Astrocyte of the spinal cord (primary cell): ENCODE measurements around the gene WDR87.
A peak's percentile ranks its signal among the peaks of the same experiment; 100 is the strongest.
"Not testable (repeated sequence)": the region's sequence is repeated elsewhere in the genome, so short reads cannot be mapped to it uniquely, and the experiment has no call there.

Experiments
- DNase-seq: peaks from one replicate; pipeline ENCODE4 v3.0.0; 2011; ENCODE audit warnings: low read depth, low spot score
- H3K4me3 ChIP-seq: 2 replicates; pipeline ENCODE4 v1.5.1; 2011; ENCODE audit warnings: low read depth, mild to moderate bottlenecking, low read length, moderate library complexity
- CTCF ChIP-seq: IDR thresholded peaks from 2 replicates; pipeline ENCODE4 v1.5.1; 2012; ENCODE audit warnings: low read depth, mild to moderate bottlenecking, low read length, inconsistent platforms
- in situ Hi-C: cut with HindIII; loops from 2 replicates; pipeline ENCODE4 v1.10.0; 2017; ENCODE audit warnings: low sequenced_read_pairs

Gene WDR87

GRCh38 chr19:37872383-37872782 lies 34.0 kb downstream of the WDR87 start:
- in situ Hi-C loops, result no loop called here
- DNase-seq, result no peak
- H3K4me3 ChIP-seq, result no peak overlapping the region
- TF ChIP-seq CTCF, result no peak

DNA sequence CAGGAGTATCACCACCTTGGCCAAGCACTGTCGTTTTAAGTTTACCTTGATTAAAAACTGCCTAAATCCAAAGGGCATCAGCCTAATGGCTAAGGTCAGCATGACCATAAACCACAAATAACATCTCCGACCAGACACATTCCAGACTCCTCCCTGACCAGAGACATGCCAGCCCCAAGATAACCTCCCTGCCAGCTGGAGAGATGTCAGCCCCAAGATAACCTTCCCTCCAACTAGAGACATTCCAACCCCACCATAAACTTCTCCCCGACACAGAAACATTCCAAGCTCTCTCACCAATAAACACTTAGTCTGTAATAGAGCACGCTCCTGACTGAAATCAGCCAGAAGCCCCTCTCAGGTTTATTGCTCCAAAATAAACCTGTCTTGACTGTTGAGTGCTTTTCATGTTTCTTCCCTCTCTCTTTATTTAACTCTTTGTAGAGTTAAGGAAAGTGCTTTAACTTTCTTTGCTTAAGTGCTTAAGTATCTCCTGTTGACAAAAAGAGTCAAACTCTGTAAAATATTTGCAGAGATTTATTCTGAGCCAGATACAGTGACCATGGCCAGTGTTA lies 36.5 kb downstream of the WDR87 start:
- DNase-seq, result no peak
- no peak for TF ChIP-seq CTCF
- no peak overlapping the region for H3K4me3 ChIP-seq
- in situ Hi-C loops, result no loop called here

DNA sequence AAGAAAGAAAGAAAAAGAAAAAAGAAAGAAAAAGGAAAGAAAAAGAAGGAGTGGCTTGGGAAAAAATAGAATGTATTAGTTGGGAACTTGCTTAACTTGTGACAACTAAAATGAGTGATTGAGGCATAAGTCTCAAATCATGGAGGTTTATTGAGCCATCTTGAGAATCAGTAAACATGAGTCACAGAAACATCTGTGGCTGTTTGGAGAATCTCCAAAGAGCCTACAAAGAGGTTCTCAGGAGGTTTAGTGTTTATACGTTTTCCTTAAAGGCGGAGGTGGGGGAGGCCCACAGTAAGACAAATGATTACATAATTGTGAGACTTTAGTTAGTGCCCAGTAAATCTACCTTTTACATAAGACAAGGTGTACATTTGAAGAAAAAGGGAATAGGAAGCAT lies 38.6 kb downstream of the WDR87 start:
- in situ Hi-C loops, result no loop called here
- no peak overlapping the region for H3K4me3 ChIP-seq
- no peak for TF ChIP-seq CTCF
- peak; percentile 42 for DNase-seq

DNA sequence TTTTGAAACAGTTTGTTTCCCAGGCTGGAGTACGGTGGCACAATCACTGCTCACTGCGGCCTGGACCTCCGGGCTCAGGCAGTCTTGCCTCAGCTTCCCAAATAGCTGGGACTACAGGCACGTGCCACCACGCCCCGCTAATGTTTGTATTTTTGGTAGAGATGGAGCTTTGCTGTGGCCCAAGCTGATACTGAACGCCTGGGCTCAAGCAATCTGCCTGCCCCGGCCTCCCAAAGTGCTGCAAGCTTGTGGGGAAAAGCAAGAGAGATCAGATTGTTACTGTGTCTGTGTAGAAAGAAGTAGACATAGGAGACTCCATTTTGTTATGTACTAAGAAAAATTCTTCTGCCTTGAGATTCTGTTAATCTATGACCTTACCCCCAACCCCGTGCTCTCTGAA lies 40.5 kb downstream of the WDR87 start:
- in situ Hi-C loops, result not testable (repeated sequence)

DNA sequence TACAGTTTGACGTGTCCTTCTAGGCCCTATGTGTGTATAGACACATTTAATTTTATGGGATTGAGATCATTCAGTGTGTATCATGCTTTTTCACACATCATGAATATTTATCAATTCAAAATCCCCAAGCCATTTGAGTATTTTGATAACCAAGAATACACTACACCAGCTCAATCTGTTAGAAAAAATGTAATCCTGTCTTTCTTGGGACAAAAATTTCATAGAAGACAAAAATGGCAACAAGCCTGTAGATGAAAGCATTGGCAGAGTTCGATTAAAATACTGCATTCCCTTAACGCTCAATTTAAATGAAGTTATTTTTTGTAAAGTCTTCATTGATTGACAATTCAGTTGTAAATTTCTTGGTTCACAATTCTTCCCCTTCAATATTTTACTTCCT lies 41.9 kb downstream of the WDR87 start:
- no peak for TF ChIP-seq CTCF
- no peak overlapping the region for H3K4me3 ChIP-seq
- in situ Hi-C loops, result no loop called here
- DNase-seq, result no peak

More for the DNA sequence above, 40.5 kb downstream of the WDR87 start:
- H3K4me3 ChIP-seq, DNase-seq: not testable (repeated sequence)

DNA sequence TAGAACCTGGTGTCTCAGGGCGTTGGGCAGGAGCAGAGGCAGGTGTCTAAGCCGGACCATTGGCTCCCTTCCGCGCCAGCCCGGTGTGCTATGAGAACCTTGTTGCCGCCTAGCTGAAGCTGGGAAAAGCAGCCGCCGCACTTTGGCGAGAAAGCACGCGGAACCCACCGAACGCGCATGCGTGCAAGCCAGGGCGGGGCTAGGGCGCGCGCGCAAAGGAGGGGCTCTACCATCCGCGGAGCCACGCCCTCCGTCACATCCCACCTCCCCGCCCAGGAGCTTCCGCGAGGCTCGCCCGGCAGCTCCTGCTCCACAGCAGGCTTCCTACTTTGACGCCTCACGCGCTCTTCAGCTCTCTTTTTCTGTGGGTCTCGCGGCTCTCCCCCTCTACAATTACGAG lies 51.3 kb downstream of the WDR87 start:
- TF ChIP-seq CTCF, result no peak
- DNase-seq, result peak; percentile 36
- H3K4me3 ChIP-seq, result no peak overlapping the region
- in situ Hi-C loops, result no loop called here

DNA sequence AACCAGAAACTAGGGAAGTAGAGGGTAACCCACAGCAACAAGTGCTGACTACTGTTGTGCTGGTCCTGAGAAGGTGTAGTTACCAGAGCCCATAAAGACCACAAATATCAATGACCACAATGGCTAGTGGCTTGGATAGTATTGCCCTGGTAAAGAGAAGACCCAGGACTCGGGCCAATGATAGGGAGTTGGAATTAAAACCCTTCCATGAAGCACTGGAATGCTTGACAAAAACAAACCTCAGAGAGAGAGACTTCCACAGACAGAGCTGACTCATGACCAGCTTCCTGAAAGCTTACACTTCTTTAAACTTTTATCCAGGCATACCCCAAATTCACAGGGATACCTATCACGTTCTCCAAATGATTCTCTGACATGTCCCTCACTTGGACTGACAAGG lies 60.5 kb downstream of the WDR87 start:
- in situ Hi-C loops, result no loop called here
- TF ChIP-seq CTCF, result no peak
- peak; percentile 26 for DNase-seq
- no peak overlapping the region for H3K4me3 ChIP-seq
